Vagina (tissue), 2 donors: Measurements from ENCODE around the gene DAB1. TPM values are rescaled to one million over a fixed set of nuclear protein-coding genes. Genes with fewer than 3 reads are reported as not detected.

Experiments used
- DNase-seq, 2 donors: peaks; one replicate each; pipeline ENCODE4 v3.0.0-alpha.2; 2017; ENCODE audit errors: extremely low spot score in 2 of 2
- H3K27ac ChIP-seq: fragments of 200-600 bp; sonication (generic); one replicate; pipeline ENCODE4 v1.5.1; 2019
- H3K27me3 ChIP-seq: fragments of 200-600 bp; sonication (generic); one replicate; pipeline ENCODE4 v1.5.1; 2019
- H3K36me3 ChIP-seq, 2 donors: fragments of 200-600 bp; sonication (generic); one replicate each; pipeline ENCODE4 v1.5.1; 2017 to 2019
- H3K4me1 ChIP-seq: fragments of 200-600 bp; sonication (generic); one replicate; pipeline ENCODE4 v1.5.1; 2019
- H3K4me3 ChIP-seq, 2 donors: fragments of 200-600 bp; sonication (generic); 1 replicate in 1 of 2; 2 replicates in 1 of 2; pipeline ENCODE4 v1.5.1; 2016 to 2019
- H3K9me3 ChIP-seq: fragments of 200-600 bp; sonication (generic); one replicate; pipeline ENCODE4 v1.5.1; 2019
- POLR2A ChIP-seq, 2 donors: fragments of 450-650 bp; IDR thresholded peaks; one replicate each; pipeline ENCODE4 v1.6.1; 2017; ENCODE audit warnings: antibody characterized with exemption in 2 of 2, mild to moderate bottlenecking in 2 of 2, moderate library complexity in 2 of 2
- POLR2AphosphoS5 ChIP-seq, 2 donors: sonication (generic); formaldehyde crosslinking; IDR thresholded peaks; one replicate each; pipeline ENCODE4 v1.9.0; 2017; ENCODE audit warnings: antibody characterized with exemption in 2 of 2, mild to moderate bottlenecking in 2 of 2, low read depth in 1 of 2; ENCODE audit not compliant: insufficient read depth in 1 of 2
- intact Hi-C: fragments of 100-400 bp; cut with DNase I; formaldehyde crosslinking; loops from one replicate; pipeline ENCODE4 v1.15.1; 2023
- total RNA-seq: library from RNA; depleted of rRNA; stranded (reverse); fragments of >200 nt; gene quantifications from one replicate; pipeline ENCODE4 v1.2.3, GENCODE V29; 2016
- TF ChIP-seq, protein P1 (sequence below), 3 experiments: fragments of 450-650 bp in 2 of 3; fragments of 200-600 bp in 1 of 3; sonication (generic) in 1 of 3; IDR thresholded peaks; one replicate each; pipeline ENCODE4 v1.5.1; 2017 to 2019; ENCODE audit warnings: antibody characterized with exemption in 3 of 3, mild to moderate bottlenecking in 2 of 3, moderate library complexity in 2 of 3

The DAB1 gene
- total RNA-seq, 1 donor from 2014 or later, result 0.25 TPM

DNA sequence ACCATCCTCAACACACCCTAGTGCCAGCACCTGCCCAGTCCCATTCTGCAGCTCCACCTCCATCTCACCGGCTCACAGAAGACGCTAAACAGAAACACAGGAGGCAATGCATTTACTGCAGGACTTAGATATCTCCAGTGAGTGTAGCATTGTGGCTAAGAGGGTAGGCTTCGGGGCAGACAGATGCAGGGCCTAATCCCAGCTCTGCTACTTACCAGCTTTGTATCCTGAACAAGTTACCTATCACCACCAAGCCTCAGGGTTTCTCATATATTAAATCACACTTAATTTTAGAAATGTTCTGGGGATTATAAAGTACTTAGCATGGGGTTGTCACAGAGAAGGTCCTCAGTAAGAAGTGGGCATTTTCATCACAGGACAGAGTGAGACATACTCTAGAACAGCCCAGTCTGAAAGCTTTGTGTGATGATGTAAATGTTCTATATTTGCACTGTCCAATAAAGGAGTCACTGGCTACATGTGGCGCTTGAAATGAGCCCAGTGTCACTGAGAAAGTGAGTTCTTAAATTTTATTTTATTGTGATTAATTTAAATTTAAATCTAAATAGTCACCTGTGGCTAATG is 308.7 kb downstream of the DAB1 start:
- no peak for DNase-seq
- TF ChIP-seq POLR2A (IDR thresholded peaks at IDR 0.05) (no peak), POLR2AphosphoS5 (IDR thresholded peaks at IDR 0.05; ENCODE audit: insufficient read depth in 1 of 2, low read depth in 1 of 2) (no peak)
- TF ChIP-seq, protein P1, sequence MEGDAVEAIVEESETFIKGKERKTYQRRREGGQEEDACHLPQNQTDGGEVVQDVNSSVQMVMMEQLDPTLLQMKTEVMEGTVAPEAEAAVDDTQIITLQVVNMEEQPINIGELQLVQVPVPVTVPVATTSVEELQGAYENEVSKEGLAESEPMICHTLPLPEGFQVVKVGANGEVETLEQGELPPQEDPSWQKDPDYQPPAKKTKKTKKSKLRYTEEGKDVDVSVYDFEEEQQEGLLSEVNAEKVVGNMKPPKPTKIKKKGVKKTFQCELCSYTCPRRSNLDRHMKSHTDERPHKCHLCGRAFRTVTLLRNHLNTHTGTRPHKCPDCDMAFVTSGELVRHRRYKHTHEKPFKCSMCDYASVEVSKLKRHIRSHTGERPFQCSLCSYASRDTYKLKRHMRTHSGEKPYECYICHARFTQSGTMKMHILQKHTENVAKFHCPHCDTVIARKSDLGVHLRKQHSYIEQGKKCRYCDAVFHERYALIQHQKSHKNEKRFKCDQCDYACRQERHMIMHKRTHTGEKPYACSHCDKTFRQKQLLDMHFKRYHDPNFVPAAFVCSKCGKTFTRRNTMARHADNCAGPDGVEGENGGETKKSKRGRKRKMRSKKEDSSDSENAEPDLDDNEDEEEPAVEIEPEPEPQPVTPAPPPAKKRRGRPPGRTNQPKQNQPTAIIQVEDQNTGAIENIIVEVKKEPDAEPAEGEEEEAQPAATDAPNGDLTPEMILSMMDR (IDR thresholded peaks at IDR 0.05), result no peak
- H3K36me3 ChIP-seq, result no peaks in the 10 kb centered on the region
- no peaks in the 10 kb centered on the region for H3K27me3 ChIP-seq
- intact Hi-C loops, result no loop called here
- peaks cover 4% of the 10 kb centered on the region for H3K4me1 ChIP-seq
- H3K9me3 ChIP-seq, result no peaks in the 10 kb centered on the region
- H3K27ac ChIP-seq, result no peak overlapping the region
- no peak overlapping the region for H3K4me3 ChIP-seq

DNA sequence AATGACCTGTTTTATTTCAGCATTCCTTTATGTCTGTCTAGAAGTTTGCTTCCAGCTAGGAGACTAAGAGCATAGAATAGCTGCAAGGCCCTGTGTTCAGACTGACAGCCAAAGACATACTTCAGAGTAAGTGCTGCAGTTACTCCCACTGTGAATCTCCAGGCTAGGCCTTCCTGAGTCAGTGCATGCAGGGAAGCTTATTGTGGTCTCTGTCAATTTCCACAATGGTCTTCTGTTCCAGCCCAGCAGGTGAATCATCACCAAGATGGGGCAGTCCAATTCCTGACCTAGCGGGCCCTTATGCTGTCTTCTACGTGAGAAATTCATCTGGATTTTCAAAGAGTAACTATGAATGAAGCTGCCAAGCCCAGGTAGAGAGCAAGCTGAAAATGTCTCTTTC is 311.7 kb downstream of the DAB1 start:
- Histone ChIP-seq H3K36me3 (no peaks in the 10 kb centered on the region), H3K4me3 (no peak overlapping the region), H3K4me1 (no peaks in the 10 kb centered on the region), H3K9me3 (no peaks in the 10 kb centered on the region), H3K27ac (no peak overlapping the region), H3K27me3 (no peaks in the 10 kb centered on the region)
- intact Hi-C loops, result no loop called here
- TF ChIP-seq, protein P1 (IDR thresholded peaks at IDR 0.05), result no peak
- no peak for DNase-seq

- H3K27ac ChIP-seq, result no peak overlapping the region
- no peaks in the 10 kb centered on the region for H3K36me3 ChIP-seq
- no peak for DNase-seq
- intact Hi-C loops, result no loop called here
- H3K4me1 ChIP-seq, result no peaks in the 10 kb centered on the region
- H3K27me3 ChIP-seq, result no peaks in the 10 kb centered on the region
- H3K9me3 ChIP-seq, result no peaks in the 10 kb centered on the region
- TF ChIP-seq, protein P1 (IDR thresholded peaks at IDR 0.05), result no peak
- TF ChIP-seq POLR2AphosphoS5 (IDR thresholded peaks at IDR 0.05; ENCODE audit: insufficient read depth in 1 of 2, low read depth in 1 of 2), result no peak
- no peak for TF ChIP-seq POLR2A (IDR thresholded peaks at IDR 0.05)
- no peak overlapping the region for H3K4me3 ChIP-seq
Measured at GRCh38 chr1:57111175-57111574, 312.7 kb downstream of the DAB1 start.

- no peaks in the 10 kb centered on the region for H3K27me3 ChIP-seq
- intact Hi-C loops, result no loop called here
- H3K4me1 ChIP-seq, result no peaks in the 10 kb centered on the region
Measured at GRCh38 chr1:57109883-57110282, 314.0 kb downstream of the DAB1 start.

GRCh38 chr1:57109247-57109646 is 314.6 kb downstream of the DAB1 start:
- DNase-seq, result no peak
- intact Hi-C loops, result no loop called here

More at GRCh38 chr1:57109883-57110282, 314.0 kb downstream of the DAB1 start:
- Histone ChIP-seq H3K27ac (no peak overlapping the region), H3K9me3 (no peaks in the 10 kb centered on the region), H3K36me3 (no peaks in the 10 kb centered on the region), H3K4me3 (no peak overlapping the region)
- no peak for DNase-seq
- no peak for TF ChIP-seq POLR2A (IDR thresholded peaks at IDR 0.05)
- TF ChIP-seq POLR2AphosphoS5 (IDR thresholded peaks at IDR 0.05; ENCODE audit: insufficient read depth in 1 of 2, low read depth in 1 of 2), result no peak

More at GRCh38 chr1:57109247-57109646, 314.6 kb downstream of the DAB1 start:
- Histone ChIP-seq H3K36me3 (no peaks in the 10 kb centered on the region), H3K27me3 (no peaks in the 10 kb centered on the region), H3K4me1 (no peaks in the 10 kb centered on the region), H3K27ac (no peak overlapping the region), H3K4me3 (no peak overlapping the region), H3K9me3 (no peaks in the 10 kb centered on the region)
- TF ChIP-seq POLR2A (IDR thresholded peaks at IDR 0.05) (no peak), POLR2AphosphoS5 (IDR thresholded peaks at IDR 0.05; ENCODE audit: insufficient read depth in 1 of 2, low read depth in 1 of 2) (no peak)
- TF ChIP-seq, protein P1 (IDR thresholded peaks at IDR 0.05), result no peak
